Panc1 (cell line): ENCODE measurements around the gene ENO4. TPM values are rescaled to one million over a fixed set of nuclear protein-coding genes. Genes with fewer than 3 reads are reported as not detected.

Source experiments
- ATAC-seq: fragments of 200-7000 bp; cut with Tn5 transposase; 2 replicates; pipeline ENCODE4 v1.9.1; 2020; ENCODE audit warnings: mild to moderate bottlenecking, moderate library complexity
- BruUV-seq: library from RNA; stranded (reverse); fragments of 400-500 nt; replicated peaks from 2 replicates; lab custom pipeline; 2021; lab: Mats Ljungman, UMichigan
- CTCF ChIA-PET: fragments of 300-600 bp; sonication (Branson Sonifier 250); formaldehyde crosslinking; loops from one replicate; lab custom pipeline; 2022; ENCODE audit warnings: antibody characterized with exemption; lab: Charles Lee
- POLR2A ChIA-PET: fragments of 300-600 bp; sonication (Branson Sonifier 250); formaldehyde crosslinking; loops from one replicate; lab custom pipeline; 2022; ENCODE audit warnings: antibody characterized with exemption; lab: Charles Lee
- DNase-seq: peaks from one replicate; pipeline ENCODE4 v3.0.0-alpha.2; 2010; ENCODE audit warnings: low read depth, low spot score
- H3K27ac ChIP-seq: 2 replicates; pipeline ENCODE4 v1.5.1; 2011; ENCODE audit warnings: mild to moderate bottlenecking, low read length, inconsistent platforms
- H3K27me3 ChIP-seq: fragments of 200-500 bp; sonication (Bioruptor generic); 2 replicates; pipeline ENCODE4 v1.6.0; 2014; ENCODE audit warnings: low read length, inconsistent platforms; ENCODE audit not compliant: control insufficient read depth, insufficient read depth
- H3K36me3 ChIP-seq: fragments of 200-500 bp; sonication (Bioruptor generic); 2 replicates; pipeline ENCODE4 v1.5.1; 2014; ENCODE audit warnings: inconsistent platforms, mild to moderate bottlenecking, low read length, moderate library complexity; ENCODE audit not compliant: control insufficient read depth, insufficient read depth
- H3K4me1 ChIP-seq: 2 replicates; pipeline ENCODE4 v1.5.1; 2011; ENCODE audit warnings: inconsistent platforms, mild to moderate bottlenecking, low read length, moderate library complexity; ENCODE audit not compliant: control insufficient read depth, insufficient read depth
- H3K4me3 ChIP-seq, 2 experiments: 2 replicates each; pipeline ENCODE4 v1.5.1; 2011 to 2012; ENCODE audit warnings: low read depth in 2 of 2, low read length in 2 of 2, mild to moderate bottlenecking in 2 of 2, inconsistent platforms in 1 of 2, moderate library complexity in 1 of 2
- H3K9me3 ChIP-seq: fragments of 200-500 bp; sonication (Bioruptor generic); 2 replicates; pipeline ENCODE4 v1.5.1; 2014; ENCODE audit warnings: low read depth, mild to moderate bottlenecking, inconsistent platforms, low read length, moderate library complexity; ENCODE audit not compliant: control insufficient read depth, insufficient read depth
- POLR2AphosphoS5 ChIP-seq: IDR thresholded peaks from 2 replicates; pipeline ENCODE4 v1.6.1; 2012; ENCODE audit warnings: mild to moderate bottlenecking, low read depth, low read length, moderate library complexity
- SIN3A ChIP-seq: IDR thresholded peaks from 2 replicates; pipeline ENCODE4 v1.6.1; 2012; ENCODE audit warnings: low read depth, mild to moderate bottlenecking, low read length, moderate library complexity, borderline replicate concordance; ENCODE audit not compliant: insufficient read depth
- TCF7L2 ChIP-seq: IDR thresholded peaks from 2 replicates; pipeline ENCODE4 v1.6.1; 2011; ENCODE audit warnings: mild to moderate bottlenecking, low read depth, low read length, inconsistent platforms
- in situ Hi-C: cut with HindIII; loops from 2 replicates; pipeline ENCODE4 v1.10.0; 2016; ENCODE audit warnings: low sequenced_read_pairs, low pct_unique_long_range_greater_than_20kb
- intact Hi-C: fragments of 100-400 bp; cut with micrococcal nuclease; formaldehyde crosslinking; loops from one replicate; pipeline ENCODE4 v1.10.0; 2022; ENCODE audit not compliant: unreplicated experiment
- total RNA-seq: library from RNA; stranded (reverse); gene quantifications from one replicate; pipeline ENCODE4 v1.2.1, GENCODE V29; 2021; ENCODE audit not compliant: unreplicated experiment
- TF ChIP-seq, protein P1 (sequence below): fragments of 450-650 bp; IDR thresholded peaks from 2 replicates; pipeline ENCODE4 v1.5.1; 2017; ENCODE audit warnings: mild to moderate bottlenecking
- TF ChIP-seq, protein P2 (sequence below), 2 experiments: IDR thresholded peaks; 2 replicates each; pipeline ENCODE4 v1.6.1; 2011 to 2012; ENCODE audit warnings: low read depth in 2 of 2, control low read depth in 1 of 2, low read length in 1 of 2, mild to moderate bottlenecking in 1 of 2, moderate library complexity in 1 of 2; ENCODE audit not compliant: insufficient read depth in 1 of 2

ENO4 gene
- total RNA-seq, 1 experiment from 2014 or later = 0.15 TPM

DNA sequence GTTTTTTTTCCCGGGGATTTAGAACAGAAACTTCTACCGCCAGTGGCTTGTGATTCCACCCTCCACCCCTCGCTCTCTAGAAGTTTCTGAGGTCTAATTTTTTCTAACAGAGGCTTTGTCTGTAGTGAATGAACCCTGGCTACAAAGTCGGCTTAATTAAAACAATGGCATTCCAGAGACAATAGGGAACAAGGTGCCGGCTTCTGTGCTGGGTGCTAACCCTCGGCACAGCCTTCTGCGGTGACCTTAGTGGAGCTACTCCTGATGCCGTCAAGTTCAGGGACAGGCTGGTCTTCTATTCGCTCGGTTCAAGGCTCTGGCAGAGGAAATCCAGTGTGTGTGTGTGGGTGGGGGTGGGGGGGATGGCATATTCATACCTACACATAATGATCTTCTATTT, 32.1 kb upstream of the ENO4 start:
- H3K9me3 ChIP-seq = no peaks in the 10 kb centered on the region
- CTCF ChIA-PET = no interaction called here
- H3K36me3 ChIP-seq = no peaks in the 10 kb centered on the region
- in situ Hi-C loops (no loop called here), intact Hi-C loops (no loop called here)
- no peak overlapping the region for H3K4me3 ChIP-seq
- ATAC-seq (0 out of 2 replicates have a peak, but pooled peaks have one; percentile 37), DNase-seq (no peak)
- no peak for TF ChIP-seq SIN3A
- TF ChIP-seq, protein P1, sequence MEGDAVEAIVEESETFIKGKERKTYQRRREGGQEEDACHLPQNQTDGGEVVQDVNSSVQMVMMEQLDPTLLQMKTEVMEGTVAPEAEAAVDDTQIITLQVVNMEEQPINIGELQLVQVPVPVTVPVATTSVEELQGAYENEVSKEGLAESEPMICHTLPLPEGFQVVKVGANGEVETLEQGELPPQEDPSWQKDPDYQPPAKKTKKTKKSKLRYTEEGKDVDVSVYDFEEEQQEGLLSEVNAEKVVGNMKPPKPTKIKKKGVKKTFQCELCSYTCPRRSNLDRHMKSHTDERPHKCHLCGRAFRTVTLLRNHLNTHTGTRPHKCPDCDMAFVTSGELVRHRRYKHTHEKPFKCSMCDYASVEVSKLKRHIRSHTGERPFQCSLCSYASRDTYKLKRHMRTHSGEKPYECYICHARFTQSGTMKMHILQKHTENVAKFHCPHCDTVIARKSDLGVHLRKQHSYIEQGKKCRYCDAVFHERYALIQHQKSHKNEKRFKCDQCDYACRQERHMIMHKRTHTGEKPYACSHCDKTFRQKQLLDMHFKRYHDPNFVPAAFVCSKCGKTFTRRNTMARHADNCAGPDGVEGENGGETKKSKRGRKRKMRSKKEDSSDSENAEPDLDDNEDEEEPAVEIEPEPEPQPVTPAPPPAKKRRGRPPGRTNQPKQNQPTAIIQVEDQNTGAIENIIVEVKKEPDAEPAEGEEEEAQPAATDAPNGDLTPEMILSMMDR = no peak
- TF ChIP-seq TCF7L2 = no peak
- TF ChIP-seq, protein P2, sequence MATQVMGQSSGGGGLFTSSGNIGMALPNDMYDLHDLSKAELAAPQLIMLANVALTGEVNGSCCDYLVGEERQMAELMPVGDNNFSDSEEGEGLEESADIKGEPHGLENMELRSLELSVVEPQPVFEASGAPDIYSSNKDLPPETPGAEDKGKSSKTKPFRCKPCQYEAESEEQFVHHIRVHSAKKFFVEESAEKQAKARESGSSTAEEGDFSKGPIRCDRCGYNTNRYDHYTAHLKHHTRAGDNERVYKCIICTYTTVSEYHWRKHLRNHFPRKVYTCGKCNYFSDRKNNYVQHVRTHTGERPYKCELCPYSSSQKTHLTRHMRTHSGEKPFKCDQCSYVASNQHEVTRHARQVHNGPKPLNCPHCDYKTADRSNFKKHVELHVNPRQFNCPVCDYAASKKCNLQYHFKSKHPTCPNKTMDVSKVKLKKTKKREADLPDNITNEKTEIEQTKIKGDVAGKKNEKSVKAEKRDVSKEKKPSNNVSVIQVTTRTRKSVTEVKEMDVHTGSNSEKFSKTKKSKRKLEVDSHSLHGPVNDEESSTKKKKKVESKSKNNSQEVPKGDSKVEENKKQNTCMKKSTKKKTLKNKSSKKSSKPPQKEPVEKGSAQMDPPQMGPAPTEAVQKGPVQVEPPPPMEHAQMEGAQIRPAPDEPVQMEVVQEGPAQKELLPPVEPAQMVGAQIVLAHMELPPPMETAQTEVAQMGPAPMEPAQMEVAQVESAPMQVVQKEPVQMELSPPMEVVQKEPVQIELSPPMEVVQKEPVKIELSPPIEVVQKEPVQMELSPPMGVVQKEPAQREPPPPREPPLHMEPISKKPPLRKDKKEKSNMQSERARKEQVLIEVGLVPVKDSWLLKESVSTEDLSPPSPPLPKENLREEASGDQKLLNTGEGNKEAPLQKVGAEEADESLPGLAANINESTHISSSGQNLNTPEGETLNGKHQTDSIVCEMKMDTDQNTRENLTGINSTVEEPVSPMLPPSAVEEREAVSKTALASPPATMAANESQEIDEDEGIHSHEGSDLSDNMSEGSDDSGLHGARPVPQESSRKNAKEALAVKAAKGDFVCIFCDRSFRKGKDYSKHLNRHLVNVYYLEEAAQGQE (IDR thresholded peaks at IDR 0.05; ENCODE audit: insufficient read depth in 1 of 2, low read depth in 2 of 2, low read length in 1 of 2) = no peak
- TF ChIP-seq POLR2AphosphoS5 = no peak
- BruUV-seq = no TSS peak
- H3K27me3 ChIP-seq = no peaks in the 10 kb centered on the region; the same call in 1 of the 2 replicates
- H3K27ac ChIP-seq = no peak overlapping the region
- POLR2A ChIA-PET = no interaction called here
- no peaks in the 10 kb centered on the region for H3K4me1 ChIP-seq

DNA sequence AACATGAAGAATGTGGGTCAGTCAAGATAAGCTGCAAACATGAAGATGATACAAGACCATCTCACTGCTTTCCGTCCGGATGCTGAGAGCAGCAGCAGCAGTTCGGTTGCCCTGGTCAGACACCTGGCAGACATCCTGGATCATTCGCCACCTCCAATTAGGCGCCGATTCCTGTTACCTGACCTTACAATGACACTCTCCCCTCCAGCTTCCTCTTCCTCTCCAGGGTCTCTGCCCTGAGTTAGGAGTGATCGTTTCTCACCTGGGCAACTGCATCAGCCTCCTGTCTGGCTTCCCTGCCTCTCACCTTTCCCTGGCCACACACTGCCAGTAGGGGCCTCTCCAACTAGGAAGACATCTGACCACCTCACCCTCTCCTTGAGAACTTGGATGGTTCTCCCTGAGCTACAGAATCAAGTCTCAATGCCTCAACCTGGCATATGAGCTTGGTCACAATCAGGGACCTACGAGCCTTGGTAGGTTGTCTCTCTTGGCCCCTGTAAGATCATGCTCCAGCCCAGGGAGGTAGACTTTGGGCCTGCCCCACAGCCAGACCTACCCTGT, 31.4 kb upstream of the ENO4 start:
- Histone ChIP-seq H3K27me3 (no peaks in the 10 kb centered on the region; the same call in 1 of the 2 replicates), H3K4me1 (no peaks in the 10 kb centered on the region), H3K4me3 (no peak overlapping the region), H3K27ac (no peak overlapping the region), H3K36me3 (no peaks in the 10 kb centered on the region), H3K9me3 (no peaks in the 10 kb centered on the region)
- BruUV-seq = no TSS peak
- in situ Hi-C loops = no loop called here
- ATAC-seq (no peak), DNase-seq (no peak)
- intact Hi-C loops = no loop called here
- ChIA-PET POLR2A (no interaction called here), CTCF (no interaction called here)
- TF ChIP-seq SIN3A (no peak), POLR2AphosphoS5 (no peak), TCF7L2 (no peak)
- TF ChIP-seq, protein P1 = no peak
- TF ChIP-seq, protein P2 (IDR thresholded peaks at IDR 0.05; ENCODE audit: insufficient read depth in 1 of 2, low read depth in 2 of 2, low read length in 1 of 2) = no peak
